Left lung (tissue), 10 donors: ENCODE measurements around the gene COL5A1. TPM values are rescaled to one million over a fixed set of nuclear protein-coding genes. Genes with fewer than 3 reads are reported as not detected.

ENCODE experiments used
- ATAC-seq: fragments of 200-7000 bp; cut with Tn5 transposase; one replicate; pipeline ENCODE4 v1.9.1; 2020; ENCODE audit warnings: moderate library complexity
- DNase-seq, 4 donors: peaks; one replicate each; pipeline ENCODE4 v3.0.0-alpha.2; 2013 to 2020
- H3K27ac ChIP-seq, 2 donors: fragments of 200-600 bp; sonication (generic) in 1 of 2; one replicate each; pipeline versions ENCODE4 v1.5.0 to v1.8.0; 2020 to 2021
- H3K27me3 ChIP-seq, 2 donors: fragments of 200-600 bp; sonication (generic) in 1 of 2; one replicate each; pipeline versions ENCODE4 v1.5.0 to v1.8.0; 2020 to 2021
- H3K36me3 ChIP-seq, 2 donors: fragments of 200-600 bp; sonication (generic) in 1 of 2; one replicate each; pipeline versions ENCODE4 v1.5.0 to v1.8.0; 2020 to 2021
- H3K4me1 ChIP-seq, 2 donors: fragments of 200-600 bp; one replicate each; pipeline ENCODE4 v1.8.0; 2021
- H3K4me3 ChIP-seq, 2 donors: fragments of 200-600 bp; sonication (generic) in 1 of 2; one replicate each; pipeline versions ENCODE4 v1.5.0 to v1.8.0; 2020 to 2021; ENCODE audit warnings: mild to moderate bottlenecking in 1 of 2
- H3K9me3 ChIP-seq, 2 donors: fragments of 200-600 bp; sonication (generic) in 1 of 2; one replicate each; pipeline versions ENCODE4 v1.5.0 to v1.8.0; 2020 to 2021
- CTCF ChIP-seq, 2 donors: fragments of 200-600 bp; sonication (generic) in 1 of 2; IDR thresholded peaks; one replicate each; pipeline versions ENCODE4 v1.5.0 to v1.8.0; 2021; ENCODE audit warnings: antibody characterized with exemption in 2 of 2
- intact Hi-C, 2 donors: fragments of 100-400 bp; cut with DNase I; formaldehyde crosslinking; loops; one replicate each; pipeline versions ENCODE4 v1.11.2 to v1.14.2; 2022
- polyA plus RNA-seq, 6 donors: library from polyadenylated mRNA; unstranded; fragments of 120-200 nt; gene quantifications; one replicate each; pipeline ENCODE4 v1.2.1, GENCODE V29; 2013; ENCODE audit not compliant: insufficient read length in 6 of 6
- total RNA-seq, 2 donors: library from RNA; stranded (reverse); fragmentation: NEBNext Ultra II Directional; extraction: Animal tissue kit (Norgen Biotek cat#: 25700); gene quantifications; one replicate each; pipeline ENCODE4 v1.2.1, GENCODE V29; 2021
- donor health status: DM: no; HTN: yes; CAD: no.
- donor health status: DM: no; HTN: no; CAD: no.

Gene COL5A1
- total and polyA plus RNA-seq, 8 donors: 168 to 357 (median 213) TPM

GRCh38 chr9:134724202-134724911 is 82.8 kb downstream of the COL5A1 start:
- H3K4me1 ChIP-seq: no peaks in the 10 kb centered on the region
- no peak overlapping the region for H3K4me3 ChIP-seq
- H3K36me3 ChIP-seq: peaks cover 0 to 8% of the 10 kb centered on the region in 2 donors
- H3K27me3 ChIP-seq: peaks cover 0 to 29% of the 10 kb centered on the region in 2 donors
- intact Hi-C loops: no loop called here
- ATAC-seq (no peak), DNase-seq (peak in 1 of 4 donors; percentile 60)
- no peak overlapping the region for H3K27ac ChIP-seq
- H3K9me3 ChIP-seq: no peaks in the 10 kb centered on the region
- TF ChIP-seq CTCF (IDR thresholded peaks at IDR 0.05): no peak

- intact Hi-C loops: no loop called here
- H3K36me3 ChIP-seq: peaks cover 0 to 8% of the 10 kb centered on the region in 2 donors
- TF ChIP-seq CTCF (IDR thresholded peaks at IDR 0.05): no peak
These were observed 83.5 kb downstream of the COL5A1 start for GRCh38 chr9:134724912-134725604.

GRCh38 chr9:134725605-134725940 is 84.0 kb downstream of the COL5A1 start:
- ATAC-seq (no peak), DNase-seq (no peak)
- peaks cover 0 to 8% of the 10 kb centered on the region in 2 donors for H3K36me3 ChIP-seq
- no peaks in the 10 kb centered on the region for H3K9me3 ChIP-seq
- TF ChIP-seq CTCF (IDR thresholded peaks at IDR 0.05): no peak
- intact Hi-C loops: no loop called here
- H3K4me1 ChIP-seq: no peaks in the 10 kb centered on the region
- peaks cover 0 to 29% of the 10 kb centered on the region in 2 donors for H3K27me3 ChIP-seq
- H3K27ac ChIP-seq: no peak overlapping the region
- H3K4me3 ChIP-seq: no peak overlapping the region

More at GRCh38 chr9:134724912-134725604, 83.5 kb downstream of the COL5A1 start:
- peaks cover 0 to 29% of the 10 kb centered on the region in 2 donors for H3K27me3 ChIP-seq
- no peak overlapping the region for H3K4me3 ChIP-seq
- no peaks in the 10 kb centered on the region for H3K4me1 ChIP-seq
- peak in 1 of 4 donors; percentile 24 for DNase-seq
- H3K9me3 ChIP-seq: no peaks in the 10 kb centered on the region
- no peak overlapping the region for H3K27ac ChIP-seq
- ATAC-seq: no peak

GRCh38 chr9:134726026-134726721 is 84.6 kb downstream of the COL5A1 start:
- ATAC-seq (no peak), DNase-seq (no peak)
- Histone ChIP-seq H3K4me1 (no peaks in the 10 kb centered on the region), H3K27me3 (peaks cover 0 to 29% of the 10 kb centered on the region in 2 donors), H3K9me3 (no peaks in the 10 kb centered on the region), H3K36me3 (peaks cover 0 to 8% of the 10 kb centered on the region in 2 donors), H3K27ac (no peak overlapping the region), H3K4me3 (no peak overlapping the region)
- intact Hi-C loops: no loop called here
- TF ChIP-seq CTCF (IDR thresholded peaks at IDR 0.05): no peak

GRCh38 chr9:134726722-134727034 is 85.1 kb downstream of the COL5A1 start:
- intact Hi-C loops: no loop called here
- peaks cover 0 to 24% of the 10 kb centered on the region in 2 donors for H3K27me3 ChIP-seq
- H3K36me3 ChIP-seq: peaks cover 0 to 8% of the 10 kb centered on the region in 2 donors
- no peak for TF ChIP-seq CTCF (IDR thresholded peaks at IDR 0.05)
- no peaks in the 10 kb centered on the region for H3K4me1 ChIP-seq
- no peak for ATAC-seq
- H3K9me3 ChIP-seq: no peaks in the 10 kb centered on the region
- no peak for DNase-seq
- H3K4me3 ChIP-seq: no peak overlapping the region
- no peak overlapping the region for H3K27ac ChIP-seq
